GM12878 (cell line): ENCODE measurements around the gene TRABD2B. TPM values are rescaled to one million over a fixed set of nuclear protein-coding genes. Genes with fewer than 3 reads are reported as not detected.

ENCODE experiments used
- ATAC-seq: fragments of 200-7000 bp; cut with Tn5 transposase; 3 replicates; pipeline ENCODE4 v1.9.1; 2020; ENCODE audit warnings: mild to moderate bottlenecking, moderate library complexity
- BruUV-seq: library from RNA; stranded (reverse); fragments of 400-500 nt; replicated peaks from 2 replicates; lab custom pipeline; 2021; lab: Mats Ljungman, UMichigan
- CTCF ChIA-PET: fragments of 300-600 bp; sonication (Branson Sonifier 250); formaldehyde crosslinking; extraction: SDS; loops from one replicate; lab custom pipeline; 2021; ENCODE audit warnings: inconsistent platforms; lab: Yijun Ruan, JAX
- POLR2A ChIA-PET: fragments of 350-600 bp; formaldehyde crosslinking; extraction: SDS; loops from one replicate; lab custom pipeline; 2021; ENCODE audit warnings: inconsistent platforms; lab: Charles Lee
- RAD21 ChIA-PET: fragments of 300-600 bp; sonication (Branson Sonifier 250); formaldehyde crosslinking; loops from one replicate; lab custom pipeline; 2023; ENCODE audit warnings: antibody characterized with exemption; ENCODE audit not compliant: unreplicated experiment; lab: Charles Lee
- SMC1A ChIA-PET: fragments of 300-600 bp; sonication (Branson Sonifier 250); formaldehyde crosslinking; loops from one replicate; lab custom pipeline; 2023; ENCODE audit not compliant: unreplicated experiment, uncharacterized antibody; lab: Charles Lee
- DNase-seq: peaks from one replicate; pipeline ENCODE4 v3.0.0-alpha.2; 2011; ENCODE audit warnings: low read depth, low spot score
- FAIRE-seq: peaks from 3 replicates; lab custom pipeline; 2011; peaks lifted over from hg19 to GRCh38; lab: Jason Lieb, UNC
- H2AFZ ChIP-seq: 2 replicates; pipeline ENCODE4 v1.6.0; 2011; ENCODE audit warnings: low read depth, low read length, control low read depth; ENCODE audit not compliant: control insufficient read depth
- H3K27ac ChIP-seq: 2 replicates; pipeline ENCODE4 v1.5.1; 2011; ENCODE audit warnings: control low read depth; ENCODE audit not compliant: control insufficient read depth, insufficient read depth
- H3K27me3 ChIP-seq, 2 experiments: replicated peaks in 1 of 2; 2 replicates each; pipeline versions ENCODE4 v1.6.0 to v1.6.1; 2011; ENCODE audit warnings: low read length in 1 of 2; ENCODE audit not compliant: control insufficient read depth in 2 of 2, insufficient read depth in 2 of 2
- H3K36me3 ChIP-seq, 2 experiments: 2 replicates each; pipeline ENCODE4 v1.5.1; 2011; ENCODE audit warnings: low read length in 1 of 2; ENCODE audit not compliant: control insufficient read depth in 2 of 2, insufficient read depth in 2 of 2
- H3K4me1 ChIP-seq: 2 replicates; pipeline ENCODE4 v1.6.1; 2011; ENCODE audit warnings: mild to moderate bottlenecking, low read length, moderate library complexity, mixed read lengths; ENCODE audit not compliant: control insufficient read depth, insufficient read depth
- H3K4me2 ChIP-seq: 2 replicates; pipeline ENCODE4 v1.6.0; 2011; ENCODE audit warnings: control low read depth; ENCODE audit not compliant: control insufficient read depth, insufficient read depth
- H3K4me3 ChIP-seq: fragments of 200-600 bp; sonication (generic); 2 replicates; pipeline ENCODE4 v1.5.1; 2016
- H3K79me2 ChIP-seq: 2 replicates; pipeline ENCODE4 v1.6.0; 2011; ENCODE audit warnings: low read length; ENCODE audit not compliant: control insufficient read depth, insufficient read depth
- H3K9ac ChIP-seq: 2 replicates; pipeline ENCODE4 v1.8.0; 2011; ENCODE audit warnings: low read length, control low read depth, mixed read lengths; ENCODE audit not compliant: control insufficient read depth, insufficient read depth
- H3K9me3 ChIP-seq: replicated peaks from 3 replicates; pipeline ENCODE4 v1.5.1; 2011; ENCODE audit warnings: mild to moderate bottlenecking, low read length; ENCODE audit not compliant: control insufficient read depth, insufficient read depth
- H4K20me1 ChIP-seq: 2 replicates; pipeline ENCODE4 v1.6.0; 2011; ENCODE audit not compliant: control insufficient read depth, insufficient read depth
- BHLHE40 ChIP-seq, 2 experiments: fragments of 450-650 bp in 1 of 2; IDR thresholded peaks; 2 replicates each; pipeline ENCODE4 v1.6.1; 2011 to 2017; ENCODE audit warnings: low read depth in 2 of 2, borderline replicate concordance in 1 of 2, improper control_type of control experiment in 1 of 2, low read length in 1 of 2, mild to moderate bottlenecking in 1 of 2
- CHD4 ChIP-seq: fragments of 200-600 bp; sonication (generic); IDR thresholded peaks from 2 replicates; pipeline ENCODE4 v1.6.1; 2016; ENCODE audit warnings: mild to moderate bottlenecking
- CTCF ChIP-seq, 3 experiments: IDR thresholded peaks in 2 of 3; conservative IDR thresholded peaks in 1 of 3; 2 replicates each; pipeline ENCODE4 v1.5.1; 2011; ENCODE audit warnings: low read depth in 3 of 3, low read length in 3 of 3, mild to moderate bottlenecking in 3 of 3, control low read depth in 2 of 3, moderate library complexity in 2 of 3, inconsistent platforms in 1 of 3, mixed read lengths in 1 of 3; ENCODE audit not compliant: control insufficient read depth in 2 of 3, insufficient read depth in 1 of 3; ENCODE audit errors: extremely low read depth in 1 of 3
- RAD21 ChIP-seq: IDR thresholded peaks from 2 replicates; pipeline ENCODE4 v1.6.1; 2011; ENCODE audit warnings: mild to moderate bottlenecking, low read depth, low read length, moderate library complexity; ENCODE audit not compliant: insufficient read depth
- RUNX3 ChIP-seq: IDR thresholded peaks from 2 replicates; pipeline ENCODE4 v1.6.1; 2012; ENCODE audit warnings: low read length, inconsistent platforms
- SMC3 ChIP-seq: IDR thresholded peaks from 2 replicates; pipeline ENCODE4 v1.6.1; 2011; ENCODE audit warnings: low read length, improper control_type of control experiment, borderline replicate concordance
- SRF ChIP-seq, 2 experiments: IDR thresholded peaks; 2 replicates each; pipeline ENCODE4 v1.6.1; 2011; ENCODE audit warnings: low read depth in 2 of 2, low read length in 2 of 2, mild to moderate bottlenecking in 1 of 2, moderate library complexity in 1 of 2
- YY1 ChIP-seq: IDR thresholded peaks from 2 replicates; pipeline ENCODE4 v1.6.1; 2011; ENCODE audit warnings: low read depth, mild to moderate bottlenecking, low read length
- ZBTB33 ChIP-seq: fragments of 450-650 bp; IDR thresholded peaks from 2 replicates; pipeline ENCODE4 v1.6.1; 2017; ENCODE audit warnings: mild to moderate bottlenecking
- whole genome bisulfite sequencing: methylation state at CpG from one replicate; pipeline ENCODE4 v1.1.6; 2016; ENCODE audit warnings: low lambda C conversion rate; ENCODE audit not compliant: insufficient replicate concordance, insufficient coverage; ENCODE audit errors: missing lambda C conversion rate; 5-methylcytosine and 5-hydroxymethylcytosine counted together
- in situ Hi-C: fragments of 300-500 bp; cut with MboI; formaldehyde crosslinking; loops from 9 replicates; pipeline ENCODE4 v1.14.3; 2018; ENCODE audit warnings: mixed read lengths
- intact Hi-C: fragments of 100-400 bp; cut with micrococcal nuclease; formaldehyde crosslinking; loops from one replicate; pipeline ENCODE4 v1.14.2; 2022; ENCODE audit not compliant: unreplicated experiment
- polyA plus RNA-seq, 11 experiments: library from polyadenylated mRNA; depleted of rRNA in 4 of 11; unstranded in 6 of 11; stranded (reverse) in 5 of 11; fragments of >200 nt; fragmentation: Nextera tagmentation in 4 of 11; fragmentation: Illumina TruSeq in 1 of 11; extraction: Ambion mirVana in 4 of 11; extraction: Trizol in 1 of 11; gene quantifications; 1 replicate in 1 of 11; 2 replicates in 10 of 11; pipeline versions ENCODE4 v1.2.1 to v1.2.3, GENCODE V29; 2011 to 2016; ENCODE audit warnings: inconsistent platforms in 2 of 11, missing spikeins in 2 of 11, low read depth in 1 of 11
- total RNA-seq, 4 experiments: library from RNA; depleted of rRNA in 3 of 4; stranded (reverse); fragments of >200 nt in 3 of 4; fragmentation: Illumina TruSeq in 1 of 4; extraction: Trizol in 1 of 4; gene quantifications; 2 replicates each; pipeline versions ENCODE4 v1.2.1 to v1.2.3, GENCODE V29; 2013 to 2021

Gene TRABD2B
- total and polyA plus RNA-seq, 10 of the 15 experiments (the other 5 are each of a cell fraction or from before 2014, with no cell fraction given) = not detected

GRCh38 chr1:47727051-47727696 lies 270.0 kb downstream of the TRABD2B start (continued):
- no peak for TF ChIP-seq CHD4

- peak; percentile 7 for DNase-seq
- Histone ChIP-seq H3K27ac (no peak overlapping the region), H3K4me3 (no peak overlapping the region), H3K27me3 (peaks cover 5 to 6% of the 10 kb centered on the region in 2 experiments), H4K20me1 (no peaks in the 10 kb centered on the region), H3K79me2 (no peaks in the 10 kb centered on the region), H3K4me1 (no peaks in the 10 kb centered on the region), H3K4me2 (no peak overlapping the region), H2AFZ (no peak overlapping the region), H3K9ac (no peak overlapping the region), H3K36me3 (no peaks in the 10 kb centered on the region), H3K9me3 (no peaks in the 10 kb centered on the region)
- in situ Hi-C loops (no loop called here), intact Hi-C loops (loop anchor here (1.0 to 5.0 kb wide), 3 partner anchors 289 to 547 kb away; partner anchors contain the start of gene FOXD2)
- ChIA-PET POLR2A (interaction anchor here (1.0 kb wide), 1 partner anchor 15 kb away, joined by 4 read pairs; no protein-coding TSS in a partner anchor), CTCF (interaction anchor here (0.7 to 4.7 kb wide), 35 partner anchors 9 to 551 kb away, joined by 3 to 33 read pairs (median 5); partner anchors contain the start of gene FOXD2), SMC1A (interaction anchor here (0.8 to 3.8 kb wide), 13 partner anchors 8 to 337 kb away, joined by 3 to 15 read pairs (median 4); no protein-coding TSS in a partner anchor), RAD21 (interaction anchor here (0.7 to 2.3 kb wide), 11 partner anchors 10 to 393 kb away, joined by 3 to 23 read pairs (median 5); partner anchors contain the start of genes CMPK1 and FOXD2)
- peak; percentile 98 for FAIRE-seq
- ATAC-seq = peak; percentile 98
- peak; percentile 73 for TF ChIP-seq SMC3
- peak; percentile 48; the same call in 1 of the 2 replicates for TF ChIP-seq RUNX3
- peak; percentile 87 to 93 (median 91) for TF ChIP-seq CTCF (IDR thresholded peaks at IDR 0.05 in 2 of 3, conservative IDR thresholded peaks at IDR 0.05 in 1 of 3; ENCODE audit: control insufficient read depth in 2 of 3, extremely low read depth in 1 of 3, insufficient read depth in 1 of 3, low read depth in 3 of 3, low read length in 3 of 3)
- TF ChIP-seq SRF (IDR thresholded peaks at IDR 0.05; ENCODE audit: low read depth in 2 of 2, low read length in 2 of 2) = no peak
- TF ChIP-seq BHLHE40 (IDR thresholded peaks at IDR 0.05; ENCODE audit: borderline replicate concordance in 1 of 2, low read depth in 2 of 2, low read length in 1 of 2) = no peak
- peak; percentile 68 for TF ChIP-seq RAD21
- TF ChIP-seq ZBTB33 = no peak
- peak; percentile 48; the same call in 1 of the 2 replicates for TF ChIP-seq YY1
- no TSS peak for BruUV-seq
- WGBS = 7% methylated on average over 22 of the region's 22 CpGs
Observed at GRCh38 chr1:47725992-47726855, 271.0 kb downstream of the TRABD2B start.
